Smooth muscle cell (in vitro differentiated cells): ENCODE data around the gene CHRND. TPM values are rescaled to one million over a fixed set of nuclear protein-coding genes. Genes with fewer than 3 reads are reported as not detected.

Source experiments
- DNase-seq: peaks from one replicate; lab custom pipeline; 2025; ENCODE audit not compliant: unreplicated experiment; lab: John Stamatoyannopoulos, UW
- H2AFZ ChIP-seq: fragments of 200-600 bp; sonication (generic); 2 replicates; pipeline ENCODE4 v1.6.0; 2016; ENCODE audit warnings: antibody characterized with exemption, low read depth, mild to moderate bottlenecking
- H3F3A ChIP-seq: fragments of 200-600 bp; sonication (generic); 2 replicates; pipeline ENCODE4 v1.6.0; 2017; ENCODE audit warnings: antibody characterized with exemption, low read depth
- H3K27ac ChIP-seq: fragments of 200-600 bp; sonication (generic); 2 replicates; pipeline ENCODE4 v1.5.1; 2016; ENCODE audit warnings: low read depth, mild to moderate bottlenecking
- H3K27me3 ChIP-seq: fragments of 200-600 bp; sonication (generic); 2 replicates; pipeline ENCODE4 v1.6.1; 2016; ENCODE audit warnings: low read depth, mild to moderate bottlenecking
- H3K36me3 ChIP-seq: fragments of 200-600 bp; sonication (generic); 2 replicates; pipeline ENCODE4 v1.5.1; 2016; ENCODE audit warnings: low read depth
- H3K4me1 ChIP-seq: fragments of 200-600 bp; sonication (generic); 2 replicates; pipeline ENCODE4 v1.5.1; 2016; ENCODE audit warnings: low read depth
- H3K4me2 ChIP-seq: fragments of 200-600 bp; sonication (generic); 2 replicates; pipeline ENCODE4 v1.6.0; 2016; ENCODE audit warnings: mild to moderate bottlenecking
- H3K4me3 ChIP-seq: fragments of 200-600 bp; sonication (generic); 2 replicates; pipeline ENCODE4 v1.5.1; 2016; ENCODE audit warnings: mild to moderate bottlenecking
- H3K79me2 ChIP-seq: fragments of 200-600 bp; sonication (generic); 2 replicates; pipeline ENCODE4 v1.6.0; 2016; ENCODE audit warnings: low read depth, mild to moderate bottlenecking
- H3K9ac ChIP-seq: fragments of 200-600 bp; sonication (generic); 2 replicates; pipeline ENCODE4 v1.6.0; 2016; ENCODE audit warnings: low read depth
- H3K9me3 ChIP-seq: fragments of 200-600 bp; sonication (generic); replicated peaks from 2 replicates; pipeline ENCODE4 v1.5.1; 2016; ENCODE audit warnings: low read depth
- H4K20me1 ChIP-seq: fragments of 200-600 bp; sonication (generic); 2 replicates; pipeline ENCODE4 v1.6.0; 2016; ENCODE audit warnings: low read depth
- CTCF ChIP-seq: fragments of 200-600 bp; sonication (generic); IDR thresholded peaks from 2 replicates; pipeline ENCODE4 v1.5.1; 2017; ENCODE audit warnings: borderline replicate concordance, mild to moderate bottlenecking, antibody characterized with exemption; ENCODE audit not compliant: insufficient read depth, poor library complexity, severe bottlenecking
- WGBS: methylation state at CpG from one replicate; pipeline ENCODE4 v1.1.7; 2016; ENCODE audit warnings: low lambda C conversion rate; 5-methylcytosine and 5-hydroxymethylcytosine counted together
- polyA plus RNA-seq: library from polyadenylated mRNA; unstranded; fragments of >200 nt; fragmentation: Nextera tagmentation; extraction: Ambion mirVana; gene quantifications from 2 replicates; pipeline ENCODE4 v1.2.1, GENCODE V29; 2016
- total RNA-seq: library from RNA; depleted of rRNA; stranded (reverse); fragments of >200 nt; gene quantifications from 2 replicates; pipeline ENCODE4 v1.2.3, GENCODE V29; 2014

The CHRND gene
- total and polyA plus RNA-seq, 2 experiments from 2014 or later: not detected

- 85% methylated on average over 13 of the region's 13 CpGs for WGBS
- H3K4me1 ChIP-seq: peaks cover 4% of the 10 kb centered on the region
- H3K27ac ChIP-seq: no peak overlapping the region
- no peak for DNase-seq
- H2AFZ ChIP-seq: no peak overlapping the region
- no peaks in the 10 kb centered on the region for H3K79me2 ChIP-seq
- H3K4me2 ChIP-seq: no peak overlapping the region
- H3K36me3 ChIP-seq: no peaks in the 10 kb centered on the region
- TF ChIP-seq CTCF: no peak
- H3K27me3 ChIP-seq: peaks cover 29% of the 10 kb centered on the region
- H3K9me3 ChIP-seq: no peaks in the 10 kb centered on the region
- no peak overlapping the region for H3K9ac ChIP-seq
- no peak overlapping the region for H3K4me3 ChIP-seq
- H4K20me1 ChIP-seq: no peaks in the 10 kb centered on the region
- no peaks in the 10 kb centered on the region for H3F3A ChIP-seq
These were observed 497 bp downstream of the CHRND start for GRCh38 chr2:232526372-232526941.

- WGBS: 89% methylated on average over 6 of the region's 6 CpGs
- Histone ChIP-seq H3K27ac (no peak overlapping the region), H3K4me2 (no peak overlapping the region), H3F3A (no peaks in the 10 kb centered on the region), H3K4me3 (no peak overlapping the region), H3K4me1 (peaks cover 4% of the 10 kb centered on the region), H3K27me3 (peaks cover 19% of the 10 kb centered on the region), H3K9me3 (no peaks in the 10 kb centered on the region), H3K36me3 (no peaks in the 10 kb centered on the region), H3K79me2 (no peaks in the 10 kb centered on the region), H4K20me1 (no peaks in the 10 kb centered on the region), H2AFZ (no peak overlapping the region), H3K9ac (no peak overlapping the region)
- DNase-seq: no peak
- no peak for TF ChIP-seq CTCF
These were observed 2.0 kb downstream of the CHRND start for GRCh38 chr2:232527905-232528470.

GRCh38 chr2:232528746-232529460 is 2.9 kb downstream of the CHRND start:
- Histone ChIP-seq H3K4me3 (no peak overlapping the region), H3K79me2 (no peaks in the 10 kb centered on the region), H3F3A (no peaks in the 10 kb centered on the region), H3K27me3 (peaks cover 10% of the 10 kb centered on the region), H2AFZ (no peak overlapping the region), H3K4me1 (peaks cover 4% of the 10 kb centered on the region), H3K36me3 (no peaks in the 10 kb centered on the region), H3K4me2 (no peak overlapping the region), H3K27ac (no peak overlapping the region), H3K9ac (no peak overlapping the region), H4K20me1 (no peaks in the 10 kb centered on the region), H3K9me3 (no peaks in the 10 kb centered on the region)
- DNase-seq: no peak
- TF ChIP-seq CTCF: no peak
- WGBS: 86% methylated on average over 11 of the region's 11 CpGs
